GM12878 (cell line): ENCODE results near the gene CRKL. TPM values are rescaled to one million over a fixed set of nuclear protein-coding genes. Genes with fewer than 3 reads are reported as not detected.

ENCODE experiments used
- BCLAF1 ChIP-seq: fragments of 450-650 bp; IDR thresholded peaks from 2 replicates; pipeline ENCODE4 v1.6.1; 2017; ENCODE audit warnings: antibody characterized with exemption, mild to moderate bottlenecking, moderate library complexity
- ESRRA ChIP-seq: IDR thresholded peaks from 2 replicates; pipeline ENCODE4 v1.6.1; 2012; ENCODE audit warnings: mild to moderate bottlenecking, low read length, improper control_type of control experiment
- SUPT20H ChIP-seq: IDR thresholded peaks from 2 replicates; pipeline ENCODE4 v1.6.1; 2011; ENCODE audit warnings: low read depth, mild to moderate bottlenecking, low read length, moderate library complexity, borderline replicate concordance; ENCODE audit not compliant: control insufficient read depth
- polyA plus RNA-seq, 11 experiments: library from polyadenylated mRNA; depleted of rRNA in 4 of 11; unstranded in 6 of 11; stranded (reverse) in 5 of 11; fragments of >200 nt; fragmentation: Nextera tagmentation in 4 of 11; fragmentation: Illumina TruSeq in 1 of 11; extraction: Ambion mirVana in 4 of 11; extraction: Trizol in 1 of 11; gene quantifications; 1 replicate in 1 of 11; 2 replicates in 10 of 11; pipeline versions ENCODE4 v1.2.1 to v1.2.3, GENCODE V29; 2011 to 2016; ENCODE audit warnings: inconsistent platforms in 2 of 11, missing spikeins in 2 of 11, low read depth in 1 of 11
- total RNA-seq, 4 experiments: library from RNA; depleted of rRNA in 3 of 4; stranded (reverse); fragments of >200 nt in 3 of 4; fragmentation: Illumina TruSeq in 1 of 4; extraction: Trizol in 1 of 4; gene quantifications; 2 replicates each; pipeline versions ENCODE4 v1.2.1 to v1.2.3, GENCODE V29; 2013 to 2021
- TF ChIP-seq, protein P1 (sequence below): IDR thresholded peaks from 2 replicates; pipeline ENCODE4 v1.6.1; 2012; ENCODE audit warnings: improper control_type of control experiment, low read depth, low read length; ENCODE audit not compliant: insufficient replicate concordance

CRKL gene
- total and polyA plus RNA-seq, 10 of the 15 experiments (the other 5 are each of a cell fraction or from before 2014, with no cell fraction given), result 12.6 to 61.2 (median 32.7) TPM

DNA sequence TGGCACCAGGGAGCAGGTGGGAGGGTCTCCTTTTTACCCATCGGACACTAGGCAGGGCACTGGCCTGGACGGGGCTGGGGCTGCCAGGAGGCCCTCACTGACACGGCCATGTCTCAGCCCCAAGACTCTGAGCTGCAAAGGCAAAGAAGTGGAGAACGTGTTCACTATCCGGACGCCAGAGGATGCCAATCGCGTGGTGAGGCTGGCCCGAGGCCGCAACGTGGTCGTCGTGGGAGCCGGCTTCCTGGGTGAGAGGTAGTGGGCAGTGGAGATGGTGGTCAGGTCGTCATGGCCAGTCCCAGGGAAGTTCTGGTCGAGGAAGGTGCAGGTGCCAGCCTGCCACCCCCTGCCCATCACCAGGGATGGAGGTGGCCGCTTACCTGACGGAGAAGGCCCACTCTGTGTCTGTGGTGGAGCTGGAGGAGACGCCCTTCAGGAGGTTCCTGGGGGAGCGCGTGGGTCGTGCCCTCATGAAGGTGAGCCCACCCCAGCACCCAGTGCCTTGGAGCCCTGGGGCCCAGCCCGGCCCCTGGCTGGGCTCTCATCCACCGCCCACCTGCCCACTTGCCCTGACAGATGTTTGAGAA is 59.2 kb downstream of the CRKL start (continued):
- TF ChIP-seq, protein P1, sequence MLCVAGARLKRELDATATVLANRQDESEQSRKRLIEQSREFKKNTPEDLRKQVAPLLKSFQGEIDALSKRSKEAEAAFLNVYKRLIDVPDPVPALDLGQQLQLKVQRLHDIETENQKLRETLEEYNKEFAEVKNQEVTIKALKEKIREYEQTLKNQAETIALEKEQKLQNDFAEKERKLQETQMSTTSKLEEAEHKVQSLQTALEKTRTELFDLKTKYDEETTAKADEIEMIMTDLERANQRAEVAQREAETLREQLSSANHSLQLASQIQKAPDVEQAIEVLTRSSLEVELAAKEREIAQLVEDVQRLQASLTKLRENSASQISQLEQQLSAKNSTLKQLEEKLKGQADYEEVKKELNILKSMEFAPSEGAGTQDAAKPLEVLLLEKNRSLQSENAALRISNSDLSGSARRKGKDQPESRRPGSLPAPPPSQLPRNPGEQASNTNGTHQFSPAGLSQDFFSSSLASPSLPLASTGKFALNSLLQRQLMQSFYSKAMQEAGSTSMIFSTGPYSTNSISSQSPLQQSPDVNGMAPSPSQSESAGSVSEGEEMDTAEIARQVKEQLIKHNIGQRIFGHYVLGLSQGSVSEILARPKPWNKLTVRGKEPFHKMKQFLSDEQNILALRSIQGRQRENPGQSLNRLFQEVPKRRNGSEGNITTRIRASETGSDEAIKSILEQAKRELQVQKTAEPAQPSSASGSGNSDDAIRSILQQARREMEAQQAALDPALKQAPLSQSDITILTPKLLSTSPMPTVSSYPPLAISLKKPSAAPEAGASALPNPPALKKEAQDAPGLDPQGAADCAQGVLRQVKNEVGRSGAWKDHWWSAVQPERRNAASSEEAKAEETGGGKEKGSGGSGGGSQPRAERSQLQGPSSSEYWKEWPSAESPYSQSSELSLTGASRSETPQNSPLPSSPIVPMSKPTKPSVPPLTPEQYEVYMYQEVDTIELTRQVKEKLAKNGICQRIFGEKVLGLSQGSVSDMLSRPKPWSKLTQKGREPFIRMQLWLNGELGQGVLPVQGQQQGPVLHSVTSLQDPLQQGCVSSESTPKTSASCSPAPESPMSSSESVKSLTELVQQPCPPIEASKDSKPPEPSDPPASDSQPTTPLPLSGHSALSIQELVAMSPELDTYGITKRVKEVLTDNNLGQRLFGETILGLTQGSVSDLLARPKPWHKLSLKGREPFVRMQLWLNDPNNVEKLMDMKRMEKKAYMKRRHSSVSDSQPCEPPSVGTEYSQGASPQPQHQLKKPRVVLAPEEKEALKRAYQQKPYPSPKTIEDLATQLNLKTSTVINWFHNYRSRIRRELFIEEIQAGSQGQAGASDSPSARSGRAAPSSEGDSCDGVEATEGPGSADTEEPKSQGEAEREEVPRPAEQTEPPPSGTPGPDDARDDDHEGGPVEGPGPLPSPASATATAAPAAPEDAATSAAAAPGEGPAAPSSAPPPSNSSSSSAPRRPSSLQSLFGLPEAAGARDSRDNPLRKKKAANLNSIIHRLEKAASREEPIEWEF, result no peak
- TF ChIP-seq ESRRA (no peak), SUPT20H (no peak), BCLAF1 (no peak)
